HG03039 (cell line): ENCODE measurements around the gene ZNF473.

Experiments used
- ATAC-seq: cut with Tn5 transposase; IDR thresholded peaks from one replicate; pipeline ENCODE4 v1.9.1; 2021; ENCODE audit warnings: mild to moderate bottlenecking, moderate library complexity; ENCODE audit not compliant: unreplicated experiment

The ZNF473 gene

DNA sequence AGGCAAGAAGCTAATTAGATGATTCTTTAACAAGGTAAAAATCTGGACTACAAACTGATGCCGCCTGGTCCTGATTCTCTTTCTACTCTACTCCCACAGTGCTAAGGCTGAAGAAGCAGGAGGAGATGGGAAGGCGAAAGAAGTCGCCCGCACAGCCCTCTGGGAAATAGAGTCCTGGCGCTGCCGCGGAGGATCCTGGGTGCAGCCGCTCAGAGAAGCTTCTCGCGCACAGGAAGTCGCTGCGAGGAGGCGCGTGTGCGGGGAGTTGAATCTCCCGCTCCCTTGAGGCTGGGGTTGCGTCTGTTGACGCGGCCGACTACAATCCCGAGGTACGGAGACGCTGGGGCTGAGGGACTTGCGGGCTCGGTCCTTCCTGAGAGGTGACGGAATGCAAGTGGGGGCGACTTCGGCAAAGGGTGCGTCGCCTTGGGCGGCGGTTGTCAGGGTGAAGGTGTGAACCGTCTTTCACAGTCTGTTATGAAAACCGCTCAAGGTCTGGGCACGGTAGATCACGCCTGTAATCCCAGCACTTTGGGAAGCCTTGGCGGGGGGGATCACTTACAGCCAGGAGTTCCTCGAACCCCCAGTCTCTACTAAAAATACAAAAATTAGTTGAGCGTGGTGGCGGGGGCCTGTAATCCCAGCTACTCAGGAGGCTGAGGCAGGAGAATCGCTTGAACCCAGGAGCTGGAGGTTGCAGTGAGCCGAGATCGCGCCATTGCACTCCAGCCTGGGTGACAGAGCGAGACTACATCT is at the start of gene ZNF473:
ZNF473 (plus strand) TSS at position 212 of the 756 bp plus-strand sequence. CDS start 5,078 bp downstream, outside the sequence.
- ATAC-seq, result peak; percentile 53

DNA sequence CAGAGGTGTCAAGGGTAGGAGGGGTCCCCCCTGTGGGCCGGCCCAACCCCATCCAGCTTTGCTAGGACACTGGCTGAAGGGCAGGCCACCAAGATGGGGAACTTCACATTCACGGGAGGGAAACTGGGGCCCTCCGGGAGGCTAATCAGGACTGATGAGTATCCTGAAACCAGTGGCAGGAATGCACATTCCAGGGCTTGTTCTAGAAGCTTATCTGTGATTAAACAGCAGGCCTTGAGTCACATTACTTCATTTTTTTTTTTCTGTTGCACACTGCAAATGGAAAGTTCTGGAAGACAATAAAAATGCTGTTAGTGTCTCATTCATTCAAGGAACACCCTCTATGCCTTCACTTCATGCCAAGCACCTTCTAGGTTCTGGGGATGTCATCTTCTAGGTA is 49.3 kb upstream of the ZNF473 start:
- no peak for ATAC-seq

DNA sequence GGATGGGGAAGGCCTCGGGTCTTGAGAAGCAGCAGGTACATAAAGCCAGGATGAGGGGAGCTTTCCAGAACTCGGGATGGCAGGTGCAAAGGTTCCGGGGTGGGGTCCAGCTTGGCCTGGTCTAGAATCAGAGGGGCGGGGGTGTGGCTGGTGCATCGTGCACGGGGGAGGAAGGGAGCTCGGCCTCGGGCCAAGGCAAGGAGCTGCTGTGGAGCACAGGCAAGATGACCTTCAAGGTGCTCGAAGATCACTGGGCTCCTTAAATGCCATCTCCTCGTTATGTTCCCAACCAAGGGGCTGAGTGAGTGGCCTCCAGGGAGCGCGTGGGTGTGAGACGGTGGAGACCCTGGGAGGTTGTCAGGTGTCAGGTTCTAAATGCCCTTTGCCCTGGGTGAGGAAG is 48.7 kb upstream of the ZNF473 start:
- ATAC-seq, result no peak

DNA sequence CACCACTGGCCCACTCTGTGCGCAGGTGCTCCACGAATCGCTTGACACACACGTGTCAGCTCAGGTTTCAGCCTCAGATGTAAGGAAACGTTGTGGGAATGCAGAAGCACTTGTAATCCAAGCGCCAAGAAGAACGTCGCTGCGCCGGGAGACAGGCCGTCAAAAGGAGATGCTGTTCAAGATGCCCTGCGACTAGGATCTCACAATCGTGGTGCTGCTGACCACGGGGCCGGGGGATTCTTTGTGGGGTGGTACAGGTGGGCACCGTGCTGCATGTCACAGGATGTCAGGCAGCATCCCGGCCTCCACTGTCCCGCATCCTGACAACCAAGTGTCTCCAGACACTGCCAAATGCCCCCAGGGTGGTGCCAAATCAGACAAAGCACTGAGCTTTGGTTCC is 47.9 kb upstream of the ZNF473 start:
- no peak for ATAC-seq

DNA sequence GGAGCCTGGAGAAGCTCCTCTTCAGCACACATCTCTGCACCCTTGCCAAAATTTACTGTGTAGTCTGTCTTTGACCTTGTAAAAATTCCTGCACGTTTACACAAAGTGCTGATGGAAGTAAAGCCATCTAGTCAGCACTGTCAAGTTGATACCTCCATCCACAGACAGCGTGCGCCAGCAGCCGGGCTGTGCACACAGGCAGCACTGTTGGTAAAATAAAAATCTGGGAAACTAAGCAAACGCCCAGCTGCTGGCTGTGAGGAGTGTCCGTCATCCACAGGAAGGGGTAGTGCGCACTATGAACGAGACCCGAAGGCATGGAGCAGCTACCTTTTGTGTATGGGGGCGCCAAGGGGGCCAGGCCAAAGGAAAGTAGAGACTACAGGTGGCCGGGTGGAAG is 47.5 kb upstream of the ZNF473 start:
- no peak for ATAC-seq

DNA sequence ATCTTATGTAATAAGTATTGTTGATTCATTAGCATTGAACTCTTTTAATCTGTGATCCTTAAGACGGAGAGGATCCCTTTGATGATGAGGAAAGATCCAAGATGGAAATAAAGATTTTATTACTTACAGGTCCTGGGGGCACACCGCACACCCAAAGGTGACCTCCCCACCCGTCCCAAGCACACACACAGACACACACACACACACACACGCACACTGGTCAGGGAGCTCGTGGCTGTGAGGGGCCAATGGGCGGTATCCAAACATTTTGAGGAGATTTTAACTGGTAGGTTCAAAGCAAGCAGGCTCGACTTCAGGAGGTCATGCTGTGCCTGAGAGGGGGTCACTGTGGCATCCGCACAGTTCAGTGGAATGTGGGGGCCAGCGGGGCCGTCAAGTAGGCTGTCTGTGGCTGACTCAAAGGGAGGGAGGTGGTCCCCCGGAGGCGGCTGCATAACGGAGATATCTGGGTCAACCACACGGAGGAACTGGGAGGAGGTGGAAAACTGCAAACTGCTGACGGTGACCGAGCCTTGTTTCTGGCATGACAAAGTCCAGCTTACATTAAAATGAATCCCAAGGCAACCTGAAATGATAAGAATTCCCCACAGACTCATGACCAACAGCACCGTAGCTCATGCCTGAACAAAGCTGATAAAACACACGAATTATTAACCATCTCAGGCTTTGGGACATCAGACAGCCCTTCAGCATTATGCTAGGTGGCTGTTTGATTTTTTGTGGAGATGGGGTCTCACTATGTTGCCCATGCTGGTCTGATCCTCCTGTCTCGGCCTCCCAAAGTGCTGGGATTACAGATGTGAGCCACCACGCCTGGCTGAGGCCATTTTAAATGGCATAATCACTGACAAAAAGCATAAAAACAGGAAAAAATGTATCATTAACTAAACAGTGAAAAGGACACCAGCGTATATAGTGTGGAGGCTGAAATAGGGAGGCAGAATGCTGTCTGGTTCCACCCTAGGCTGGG is 43.9 kb upstream of the ZNF473 start:
- no peak for ATAC-seq

DNA sequence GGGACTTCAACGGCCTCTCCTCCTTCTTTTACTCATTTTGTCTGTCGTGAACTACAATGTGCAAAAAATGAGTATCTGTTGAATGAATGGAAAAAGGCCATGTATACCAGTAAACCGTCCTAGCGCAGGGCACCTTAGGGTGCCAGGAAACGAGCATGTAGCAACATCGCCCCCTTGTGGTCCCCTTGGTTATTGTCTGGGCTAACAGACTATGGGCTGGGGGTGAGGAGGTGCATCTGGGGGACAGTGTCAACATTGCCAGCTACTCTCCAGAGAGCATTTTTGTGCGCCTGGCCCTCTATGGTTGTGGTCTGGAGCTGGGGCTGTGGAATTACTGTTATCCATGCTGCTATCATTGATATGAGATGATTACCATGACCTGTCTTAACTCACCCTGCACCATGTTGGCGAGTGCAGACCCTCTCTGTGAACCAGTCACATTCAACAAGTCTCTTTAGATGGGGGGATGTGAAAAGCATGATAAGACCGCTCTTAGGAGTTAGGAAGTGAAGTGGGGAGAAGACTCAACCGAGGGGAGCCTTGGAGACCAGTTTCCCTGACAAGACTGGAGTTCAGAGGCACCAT is 42.1 kb upstream of the ZNF473 start:
- ATAC-seq, result no peak

DNA sequence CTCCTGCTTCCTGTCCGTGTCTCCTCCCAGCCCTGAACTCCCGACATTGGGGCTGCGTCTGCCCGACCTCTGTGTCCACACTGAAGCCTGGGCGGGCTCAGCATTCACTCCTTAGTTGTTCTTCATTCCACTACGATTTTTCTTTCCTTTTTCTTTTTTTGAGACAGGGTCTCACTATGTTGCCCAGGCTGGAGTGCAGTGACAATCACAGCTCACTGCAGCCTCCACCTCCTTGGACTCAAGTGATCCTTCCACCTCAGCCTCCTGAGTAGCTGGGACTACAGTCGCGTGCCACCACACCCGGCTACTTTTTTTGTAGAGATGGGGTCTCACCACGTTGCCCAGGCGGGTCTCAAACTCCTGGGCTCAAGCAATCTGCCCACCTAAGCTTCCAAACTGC is 41.3 kb upstream of the ZNF473 start:
- ATAC-seq, result no peak

DNA sequence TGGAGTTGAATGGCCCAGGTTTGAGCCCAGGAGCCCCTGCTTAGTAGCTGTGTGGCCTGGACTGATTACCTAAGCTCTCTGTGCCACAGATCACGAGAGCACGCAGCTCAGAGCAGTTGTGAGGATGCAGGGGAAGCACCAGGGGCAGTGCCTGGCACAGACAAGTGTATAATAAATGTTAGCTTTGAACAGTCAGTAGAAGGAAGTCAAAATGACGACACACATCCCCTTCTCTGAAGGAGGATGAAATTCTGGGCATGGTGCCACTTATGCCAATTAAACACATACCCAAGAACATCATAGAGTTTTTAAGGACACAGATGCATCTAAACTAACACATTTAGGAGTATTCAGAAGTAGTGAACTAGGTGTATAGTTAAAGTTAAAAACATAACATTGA is 39.9 kb upstream of the ZNF473 start:
- no peak for ATAC-seq

DNA sequence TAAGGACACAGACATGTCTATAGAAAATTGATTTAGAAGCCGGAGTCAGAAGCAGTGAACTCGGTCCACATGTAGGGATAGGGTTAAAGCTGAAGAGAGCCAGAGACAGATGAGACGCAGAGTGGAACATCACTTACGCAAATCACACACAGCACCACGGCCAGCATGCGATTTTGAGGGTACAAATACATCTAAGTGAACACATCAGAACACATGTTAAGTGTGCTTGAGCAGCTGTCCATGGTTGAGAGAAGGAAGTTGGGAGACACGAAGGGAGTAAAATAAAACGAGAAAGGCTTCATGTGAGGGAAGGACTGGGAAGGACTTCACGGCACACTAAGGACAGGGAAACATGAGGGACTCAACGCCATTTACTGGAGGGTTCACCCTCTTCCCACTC is 39.5 kb upstream of the ZNF473 start:
- ATAC-seq, result no peak

DNA sequence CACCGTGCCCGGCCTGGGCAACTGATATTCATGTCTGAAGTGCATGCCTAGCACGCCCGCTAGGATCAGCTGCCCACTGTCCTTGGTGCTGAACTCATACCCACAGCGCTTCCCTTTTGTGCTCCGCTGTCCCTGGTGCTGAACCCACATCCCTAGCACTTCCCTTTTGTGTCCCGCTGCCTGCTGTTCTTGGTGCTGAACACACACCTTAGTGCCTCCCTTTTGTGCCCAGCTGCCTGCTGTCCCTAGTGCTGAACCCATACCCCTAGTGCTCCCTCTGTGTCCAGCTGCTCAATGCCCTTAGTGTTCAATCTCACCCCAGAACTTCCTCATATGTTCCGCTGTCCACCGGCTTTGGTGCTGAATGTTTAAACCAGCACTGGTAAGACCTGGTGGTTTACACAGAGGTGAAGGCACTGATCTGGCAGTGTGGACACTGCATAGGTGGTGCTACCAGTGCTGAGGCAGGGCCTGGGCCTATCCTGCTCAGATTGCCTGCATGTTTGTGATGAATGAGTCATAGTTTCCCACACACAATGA is 38.6 kb upstream of the ZNF473 start:
- ATAC-seq, result no peak

DNA sequence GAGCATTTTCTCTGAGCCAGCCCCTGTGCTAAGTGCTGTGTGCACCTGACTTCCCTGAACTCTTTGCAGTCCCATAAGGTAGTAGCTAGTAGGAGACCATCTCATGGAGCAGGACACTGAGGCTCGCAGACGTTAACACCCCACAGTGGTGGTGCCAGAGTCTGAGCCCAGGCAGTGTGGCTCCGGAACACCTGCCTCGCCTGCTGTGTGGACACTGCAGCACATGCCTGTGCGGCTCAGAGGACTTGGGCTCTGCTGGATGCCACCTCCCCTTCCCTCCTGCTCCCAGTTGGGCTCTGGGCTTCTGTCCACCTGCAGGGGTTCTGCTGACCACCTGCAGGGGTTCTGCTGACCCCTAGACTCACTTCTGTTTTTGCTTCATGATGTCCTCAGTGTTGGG is 37.8 kb upstream of the ZNF473 start:
- ATAC-seq, result no peak

DNA sequence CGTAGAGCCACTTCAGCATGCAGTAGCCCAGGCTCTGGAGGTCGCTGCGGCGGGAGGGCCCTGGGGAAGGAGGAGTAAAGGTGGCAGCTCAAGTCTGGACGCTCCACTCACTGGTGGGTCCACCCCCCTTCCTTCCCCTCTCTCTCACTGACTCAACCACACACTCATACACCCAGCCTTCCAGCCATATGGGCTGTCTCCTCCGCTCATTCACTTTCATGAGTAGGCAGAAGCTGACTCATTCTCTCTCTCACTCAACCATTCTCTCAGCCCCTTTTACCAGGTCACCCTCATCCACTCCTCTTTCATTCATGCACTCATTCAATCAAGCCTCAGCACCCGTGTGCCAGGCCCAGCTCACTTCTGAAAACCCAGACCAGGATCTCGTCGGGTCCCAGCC is 37.4 kb upstream of the ZNF473 start:
- no peak for ATAC-seq

DNA sequence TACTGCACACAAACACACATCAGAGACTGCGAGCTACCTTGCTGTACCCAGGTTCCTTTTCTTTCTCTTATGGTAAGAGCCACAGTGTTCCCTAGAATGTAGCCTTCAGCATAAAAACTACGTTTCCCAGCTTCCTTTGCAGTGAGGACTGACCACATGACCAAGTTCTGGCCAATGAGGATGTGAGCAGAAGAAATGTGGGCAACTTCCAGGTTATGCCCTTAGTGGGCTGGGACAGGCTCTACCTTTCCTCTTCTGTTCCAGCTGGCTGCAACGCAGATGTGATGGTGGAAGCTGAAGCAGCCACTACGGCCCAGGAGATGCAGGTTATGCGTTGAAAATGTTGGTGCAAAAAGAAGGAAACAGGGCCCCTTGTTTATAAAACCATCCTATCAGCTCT is 28.1 kb upstream of the ZNF473 start:
- ATAC-seq, result no peak

DNA sequence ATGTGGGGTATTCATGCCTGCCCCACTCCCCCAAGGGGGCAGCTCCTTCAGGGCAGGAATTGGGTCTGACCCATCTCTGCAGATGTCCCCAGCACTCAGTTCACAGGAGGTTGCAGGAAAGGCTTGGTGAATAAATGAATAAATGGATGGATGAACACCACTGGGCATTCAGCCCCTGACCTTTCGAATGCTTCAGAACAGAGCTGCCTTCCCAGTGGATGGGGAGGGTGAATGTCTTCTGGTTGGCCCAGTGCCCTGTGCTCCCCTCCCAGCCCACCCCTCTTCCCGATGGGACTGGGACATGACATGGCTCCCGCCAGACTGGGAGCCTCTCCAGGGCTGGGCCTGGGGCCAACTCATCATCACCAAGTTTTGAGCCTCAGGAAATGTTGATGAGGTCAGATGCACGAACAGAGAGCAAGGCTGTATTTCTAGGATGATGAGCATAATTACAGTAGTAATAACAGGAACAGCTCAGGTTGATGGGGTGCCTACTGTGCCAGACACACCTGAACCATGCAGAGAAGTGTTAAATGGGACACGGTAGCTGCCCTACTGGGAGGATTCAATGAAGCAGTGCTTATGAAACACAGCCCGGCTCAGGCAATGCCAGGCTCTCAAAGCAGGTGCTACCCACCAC is 26.3 kb upstream of the ZNF473 start:
- ATAC-seq, result no peak

DNA sequence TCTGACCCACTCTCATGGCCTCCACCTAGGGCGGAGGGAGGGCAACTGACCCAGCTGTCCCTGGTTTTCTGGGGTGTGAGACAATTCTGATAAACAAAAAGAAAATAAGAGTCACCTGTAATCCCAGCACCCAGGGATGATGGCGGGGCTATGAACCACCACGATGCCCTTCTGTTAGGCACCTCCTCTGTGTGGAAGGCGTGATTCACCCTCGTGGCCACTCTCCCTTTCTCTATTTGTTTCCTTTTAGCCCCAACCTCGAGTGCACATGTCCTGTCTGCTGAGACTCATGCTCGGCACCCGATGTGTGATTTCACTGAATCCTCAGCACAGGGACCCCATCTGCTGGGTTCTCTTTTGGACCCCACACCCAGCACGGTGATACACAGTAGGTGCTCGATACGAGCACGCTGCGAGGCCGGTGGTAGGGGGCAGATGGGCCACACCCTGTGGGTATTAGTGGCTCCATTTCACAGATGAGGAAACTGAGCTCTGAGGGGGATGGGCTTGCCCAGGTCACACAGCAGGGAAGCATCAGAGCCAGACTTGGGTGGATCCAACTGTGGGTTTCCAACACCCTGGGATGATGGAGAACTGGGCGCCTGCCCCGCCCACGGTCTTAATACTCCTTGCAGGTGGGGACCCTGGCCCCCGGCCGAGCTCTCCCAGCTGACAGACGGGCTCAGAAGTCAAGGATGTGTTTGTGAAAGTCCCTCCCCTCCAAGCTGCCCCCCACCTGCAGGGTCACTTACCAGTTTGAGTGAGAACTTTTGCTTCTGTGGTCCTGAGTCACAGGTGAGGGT is 25.6 kb upstream of the ZNF473 start:
- ATAC-seq, result no peak

DNA sequence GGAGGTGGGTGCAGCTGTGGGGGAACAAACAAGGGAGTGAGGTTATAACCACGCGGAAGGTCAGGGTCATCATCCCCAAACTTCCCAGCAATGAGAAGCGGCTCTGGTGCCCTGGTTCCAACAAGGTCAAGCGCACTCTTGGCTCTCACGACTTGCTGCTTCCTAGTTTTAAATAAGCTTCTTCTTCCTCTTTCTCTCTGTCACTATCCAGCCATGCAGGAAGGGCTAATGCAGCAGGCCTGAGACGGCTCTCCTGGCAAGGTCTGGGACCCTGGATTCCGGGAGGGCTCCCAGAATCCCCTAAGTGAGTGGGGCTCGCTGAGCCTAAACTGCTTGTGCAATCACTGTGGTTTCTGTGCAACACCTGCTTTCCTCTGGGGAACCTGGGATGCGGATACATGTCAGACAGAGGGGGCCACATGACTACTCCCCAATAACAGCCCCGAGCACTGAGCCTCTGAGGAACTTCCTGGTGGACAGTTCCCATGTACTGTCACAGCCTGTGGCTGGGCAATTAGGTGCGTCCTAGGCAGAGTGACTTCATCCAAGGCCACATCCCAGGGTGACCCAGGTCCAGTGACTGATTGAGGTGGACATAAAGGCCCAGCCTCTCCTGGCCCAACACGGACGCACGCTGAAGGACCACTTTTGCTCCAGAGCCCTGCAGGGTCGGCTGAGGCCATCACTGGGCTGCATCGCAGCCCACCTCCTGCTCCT is 24.8 kb upstream of the ZNF473 start:
- no peak for ATAC-seq

DNA sequence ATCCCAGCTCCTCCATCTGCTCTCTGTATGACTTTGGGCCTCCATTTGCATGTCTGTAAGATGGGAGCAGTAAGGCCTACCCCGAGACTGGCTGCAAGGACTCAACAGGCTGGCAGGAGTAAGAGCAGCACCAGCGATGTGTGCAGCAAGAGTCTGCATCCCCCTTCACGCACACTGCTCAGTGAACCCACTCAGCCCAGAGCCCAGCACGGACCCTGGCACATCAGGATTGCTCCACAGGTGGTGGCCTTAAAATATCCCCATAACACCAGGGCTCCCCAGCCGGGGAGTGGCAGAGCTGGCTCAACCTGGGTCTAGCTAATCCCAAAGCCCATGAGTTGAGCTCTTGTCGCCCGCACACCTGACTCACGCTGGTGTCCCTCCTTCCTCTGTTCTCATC is 24.0 kb upstream of the ZNF473 start:
- no peak for ATAC-seq

DNA sequence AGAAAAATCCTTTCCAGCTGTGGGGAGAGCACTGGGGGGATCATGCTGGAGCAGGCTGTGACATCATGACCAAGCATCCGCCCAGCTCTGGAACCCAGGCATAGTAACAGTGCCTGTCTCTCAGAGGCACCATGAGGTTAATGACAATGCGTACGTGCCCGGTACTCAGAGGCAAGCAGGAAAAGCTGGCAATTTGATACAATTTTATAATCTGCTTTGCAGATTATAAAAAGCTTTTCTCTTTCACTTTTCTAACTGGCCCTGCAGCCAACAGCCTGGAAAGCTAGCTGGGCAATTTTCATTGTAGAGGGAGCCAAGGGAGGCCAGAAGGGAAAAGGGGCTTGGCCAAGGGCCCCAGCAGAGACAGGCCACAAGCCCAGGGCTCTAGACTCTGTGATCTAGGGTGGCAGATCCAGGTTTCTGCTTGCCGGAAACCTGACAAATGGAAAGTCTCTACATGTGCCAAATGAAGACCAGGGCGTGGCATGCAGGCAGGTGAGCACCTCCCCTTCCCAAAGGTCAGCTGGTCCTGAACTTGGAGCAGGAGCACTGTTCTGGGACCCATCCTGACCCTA is 23.3 kb upstream of the ZNF473 start:
- no peak for ATAC-seq
